Hepatocyte (in vitro differentiated cells): ENCODE results near the gene PODXL2.

Source experiments
- EZH2phosphoT487 ChIP-seq: fragments of 200-600 bp; sonication (generic); IDR thresholded peaks from one replicate; pipeline ENCODE4 v1.6.1; 2018; ENCODE audit warnings: antibody characterized with exemption, mild to moderate bottlenecking, low read depth, moderate library complexity; ENCODE audit not compliant: unreplicated experiment, severe bottlenecking
- TF ChIP-seq, protein P1 (sequence below): fragments of 200-600 bp; sonication (generic); IDR thresholded peaks from 2 replicates; pipeline ENCODE4 v1.5.1; 2016; ENCODE audit warnings: antibody characterized with exemption, mild to moderate bottlenecking; ENCODE audit not compliant: poor library complexity

DNA sequence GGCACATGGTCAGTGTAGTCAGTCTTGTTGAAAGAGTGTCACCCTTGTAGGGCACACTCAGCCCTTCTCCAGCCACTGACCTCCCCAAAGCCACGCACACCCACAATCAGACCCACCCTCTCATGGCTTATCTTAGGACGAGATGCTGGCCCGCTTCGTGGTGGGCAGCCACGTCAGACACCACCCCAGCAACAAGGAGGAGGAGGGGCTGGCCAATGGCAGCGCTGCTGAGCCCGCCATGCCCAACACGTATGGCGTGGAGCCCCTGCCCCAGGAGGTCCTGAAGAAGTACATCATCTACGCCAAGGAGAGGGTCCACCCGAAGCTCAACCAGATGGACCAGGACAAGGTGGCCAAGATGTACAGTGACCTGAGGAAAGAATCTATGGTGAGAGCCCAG is 10.1 kb upstream of the PODXL2 start:
- TF ChIP-seq, protein P1, sequence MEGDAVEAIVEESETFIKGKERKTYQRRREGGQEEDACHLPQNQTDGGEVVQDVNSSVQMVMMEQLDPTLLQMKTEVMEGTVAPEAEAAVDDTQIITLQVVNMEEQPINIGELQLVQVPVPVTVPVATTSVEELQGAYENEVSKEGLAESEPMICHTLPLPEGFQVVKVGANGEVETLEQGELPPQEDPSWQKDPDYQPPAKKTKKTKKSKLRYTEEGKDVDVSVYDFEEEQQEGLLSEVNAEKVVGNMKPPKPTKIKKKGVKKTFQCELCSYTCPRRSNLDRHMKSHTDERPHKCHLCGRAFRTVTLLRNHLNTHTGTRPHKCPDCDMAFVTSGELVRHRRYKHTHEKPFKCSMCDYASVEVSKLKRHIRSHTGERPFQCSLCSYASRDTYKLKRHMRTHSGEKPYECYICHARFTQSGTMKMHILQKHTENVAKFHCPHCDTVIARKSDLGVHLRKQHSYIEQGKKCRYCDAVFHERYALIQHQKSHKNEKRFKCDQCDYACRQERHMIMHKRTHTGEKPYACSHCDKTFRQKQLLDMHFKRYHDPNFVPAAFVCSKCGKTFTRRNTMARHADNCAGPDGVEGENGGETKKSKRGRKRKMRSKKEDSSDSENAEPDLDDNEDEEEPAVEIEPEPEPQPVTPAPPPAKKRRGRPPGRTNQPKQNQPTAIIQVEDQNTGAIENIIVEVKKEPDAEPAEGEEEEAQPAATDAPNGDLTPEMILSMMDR: no peak
- no peak for TF ChIP-seq EZH2phosphoT487
